ENCODE measurements around the gene ATXN1.
A peak's percentile ranks its signal among the peaks of the same experiment; 100 is the strongest.

Gene ATXN1

DNA sequence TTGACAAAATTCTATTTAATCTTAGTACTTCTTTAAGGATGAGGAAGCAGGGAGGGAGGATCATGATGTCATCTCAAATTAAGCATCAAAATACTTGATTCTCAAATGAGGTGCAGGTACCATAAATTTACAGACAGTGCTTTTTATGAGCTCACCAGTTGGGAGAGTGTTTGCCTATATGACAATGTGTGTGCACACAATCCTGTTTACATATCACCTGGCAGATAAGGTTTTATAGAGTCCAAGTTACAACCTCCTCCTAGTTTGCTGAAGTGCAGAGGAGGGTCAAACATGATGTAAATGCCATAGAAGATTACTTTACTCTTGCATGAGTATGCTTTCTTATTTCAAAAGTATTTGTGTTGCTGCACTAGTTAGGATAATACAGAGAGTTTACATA lies 6.4 kb downstream of the ATXN1 start (continued):
- TF ChIP-seq ZNF76 (tag by site-specific recombination; IDR thresholded peaks at IDR 0.05; ENCODE audit: borderline replicate concordance, low read depth) (no peak), YY2 (tag by site-specific recombination; IDR thresholded peaks at IDR 0.05) (no peak), ZNF366 (tag by site-specific recombination; conservative IDR thresholded peaks at IDR 0.05) (peak; percentile 90), SP3 (tag by site-specific recombination; IDR thresholded peaks at IDR 0.05) (0 out of 2 replicates have a peak, but pooled peaks have one; percentile 35), PRDM1 (tag by site-specific recombination; IDR thresholded peaks at IDR 0.05) (no peak), ZNF549 (tag by site-specific recombination; IDR thresholded peaks at IDR 0.05) (no peak), ZIC2 (tag by site-specific recombination; IDR thresholded peaks at IDR 0.05) (peak; percentile 25; the same call in 1 of the 2 replicates), TRIM28 (IDR thresholded peaks at IDR 0.05; ENCODE audit: borderline replicate concordance, low read length) (peak; percentile 66; the same call in 1 of the 2 replicates), ZNF174 (tag by site-specific recombination; IDR thresholded peaks at IDR 0.05) (0 out of 2 replicates have a peak, but pooled peaks have one; percentile 9), ZNF10 (tag by site-specific recombination; IDR thresholded peaks at IDR 0.05) (peak; percentile 64; the same call in 1 of the 2 replicates), HOXA7 (CRISPR knock-in tag; IDR thresholded peaks at IDR 0.05; ENCODE audit: borderline replicate concordance) (no peak), FEZF1 (tag by site-specific recombination; IDR thresholded peaks at IDR 0.05) (peak; percentile 98), SALL2 (tag by site-specific recombination; IDR thresholded peaks at IDR 0.05; ENCODE audit: borderline replicate concordance) (no peak), ZNF521 (tag by site-specific recombination; IDR thresholded peaks at IDR 0.05) (no peak), ZNF292 (tag by site-specific recombination; IDR thresholded peaks at IDR 0.05; ENCODE audit: borderline replicate concordance, low read depth) (no peak), KLF9 (tag by site-specific recombination; IDR thresholded peaks at IDR 0.05; ENCODE audit: low read depth) (no peak), ZNF423 (tag by site-specific recombination; IDR thresholded peaks at IDR 0.05) (no peak; the same call in 1 of the 2 replicates), MZF1 (tag by site-specific recombination; IDR thresholded peaks at IDR 0.05; ENCODE audit: borderline replicate concordance) (peak; percentile 52; the same call in 1 of the 2 replicates), ZNF707 (tag by site-specific recombination; IDR thresholded peaks at IDR 0.05) (no peak), ZEB2 (tag by site-specific recombination; IDR thresholded peaks at IDR 0.05) (peak; percentile 87), ZNF146 (tag by site-specific recombination; IDR thresholded peaks at IDR 0.05) (no peak), IKZF3 (tag by site-specific recombination; IDR thresholded peaks at IDR 0.05) (peak; percentile 99), ZBTB20 (tag by site-specific recombination; IDR thresholded peaks at IDR 0.05) (peak; percentile 26; the same call in 1 of the 2 replicates), RBAK (tag by site-specific recombination; IDR thresholded peaks at IDR 0.05) (no peak), GLI2 (tag by site-specific recombination; IDR thresholded peaks at IDR 0.05; ENCODE audit: borderline replicate concordance, low read depth) (peak; percentile 89), ZNF223 (tag by site-specific recombination; IDR thresholded peaks at IDR 0.05) (0 out of 2 replicates have a peak, but pooled peaks have one; percentile 60), ZNF792 (tag by site-specific recombination; IDR thresholded peaks at IDR 0.05) (no peak; the same call in 1 of the 2 replicates), ZNF785 (tag by site-specific recombination; IDR thresholded peaks at IDR 0.05) (no peak)
- TF ChIP-seq, protein P1, sequence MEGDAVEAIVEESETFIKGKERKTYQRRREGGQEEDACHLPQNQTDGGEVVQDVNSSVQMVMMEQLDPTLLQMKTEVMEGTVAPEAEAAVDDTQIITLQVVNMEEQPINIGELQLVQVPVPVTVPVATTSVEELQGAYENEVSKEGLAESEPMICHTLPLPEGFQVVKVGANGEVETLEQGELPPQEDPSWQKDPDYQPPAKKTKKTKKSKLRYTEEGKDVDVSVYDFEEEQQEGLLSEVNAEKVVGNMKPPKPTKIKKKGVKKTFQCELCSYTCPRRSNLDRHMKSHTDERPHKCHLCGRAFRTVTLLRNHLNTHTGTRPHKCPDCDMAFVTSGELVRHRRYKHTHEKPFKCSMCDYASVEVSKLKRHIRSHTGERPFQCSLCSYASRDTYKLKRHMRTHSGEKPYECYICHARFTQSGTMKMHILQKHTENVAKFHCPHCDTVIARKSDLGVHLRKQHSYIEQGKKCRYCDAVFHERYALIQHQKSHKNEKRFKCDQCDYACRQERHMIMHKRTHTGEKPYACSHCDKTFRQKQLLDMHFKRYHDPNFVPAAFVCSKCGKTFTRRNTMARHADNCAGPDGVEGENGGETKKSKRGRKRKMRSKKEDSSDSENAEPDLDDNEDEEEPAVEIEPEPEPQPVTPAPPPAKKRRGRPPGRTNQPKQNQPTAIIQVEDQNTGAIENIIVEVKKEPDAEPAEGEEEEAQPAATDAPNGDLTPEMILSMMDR (tag by site-specific recombination; IDR thresholded peaks at IDR 0.05): no peak
- TF ChIP-seq, protein P2, sequence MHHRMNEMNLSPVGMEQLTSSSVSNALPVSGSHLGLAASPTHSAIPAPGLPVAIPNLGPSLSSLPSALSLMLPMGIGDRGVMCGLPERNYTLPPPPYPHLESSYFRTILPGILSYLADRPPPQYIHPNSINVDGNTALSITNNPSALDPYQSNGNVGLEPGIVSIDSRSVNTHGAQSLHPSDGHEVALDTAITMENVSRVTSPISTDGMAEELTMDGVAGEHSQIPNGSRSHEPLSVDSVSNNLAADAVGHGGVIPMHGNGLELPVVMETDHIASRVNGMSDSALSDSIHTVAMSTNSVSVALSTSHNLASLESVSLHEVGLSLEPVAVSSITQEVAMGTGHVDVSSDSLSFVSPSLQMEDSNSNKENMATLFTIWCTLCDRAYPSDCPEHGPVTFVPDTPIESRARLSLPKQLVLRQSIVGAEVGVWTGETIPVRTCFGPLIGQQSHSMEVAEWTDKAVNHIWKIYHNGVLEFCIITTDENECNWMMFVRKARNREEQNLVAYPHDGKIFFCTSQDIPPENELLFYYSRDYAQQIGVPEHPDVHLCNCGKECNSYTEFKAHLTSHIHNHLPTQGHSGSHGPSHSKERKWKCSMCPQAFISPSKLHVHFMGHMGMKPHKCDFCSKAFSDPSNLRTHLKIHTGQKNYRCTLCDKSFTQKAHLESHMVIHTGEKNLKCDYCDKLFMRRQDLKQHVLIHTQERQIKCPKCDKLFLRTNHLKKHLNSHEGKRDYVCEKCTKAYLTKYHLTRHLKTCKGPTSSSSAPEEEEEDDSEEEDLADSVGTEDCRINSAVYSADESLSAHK (tag by site-specific recombination; IDR thresholded peaks at IDR 0.05): peak; percentile 92
- TF ChIP-seq, protein P3, sequence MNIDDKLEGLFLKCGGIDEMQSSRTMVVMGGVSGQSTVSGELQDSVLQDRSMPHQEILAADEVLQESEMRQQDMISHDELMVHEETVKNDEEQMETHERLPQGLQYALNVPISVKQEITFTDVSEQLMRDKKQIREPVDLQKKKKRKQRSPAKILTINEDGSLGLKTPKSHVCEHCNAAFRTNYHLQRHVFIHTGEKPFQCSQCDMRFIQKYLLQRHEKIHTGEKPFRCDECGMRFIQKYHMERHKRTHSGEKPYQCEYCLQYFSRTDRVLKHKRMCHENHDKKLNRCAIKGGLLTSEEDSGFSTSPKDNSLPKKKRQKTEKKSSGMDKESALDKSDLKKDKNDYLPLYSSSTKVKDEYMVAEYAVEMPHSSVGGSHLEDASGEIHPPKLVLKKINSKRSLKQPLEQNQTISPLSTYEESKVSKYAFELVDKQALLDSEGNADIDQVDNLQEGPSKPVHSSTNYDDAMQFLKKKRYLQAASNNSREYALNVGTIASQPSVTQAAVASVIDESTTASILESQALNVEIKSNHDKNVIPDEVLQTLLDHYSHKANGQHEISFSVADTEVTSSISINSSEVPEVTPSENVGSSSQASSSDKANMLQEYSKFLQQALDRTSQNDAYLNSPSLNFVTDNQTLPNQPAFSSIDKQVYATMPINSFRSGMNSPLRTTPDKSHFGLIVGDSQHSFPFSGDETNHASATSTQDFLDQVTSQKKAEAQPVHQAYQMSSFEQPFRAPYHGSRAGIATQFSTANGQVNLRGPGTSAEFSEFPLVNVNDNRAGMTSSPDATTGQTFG (tag by site-specific recombination; IDR thresholded peaks at IDR 0.05; ENCODE audit: borderline replicate concordance): no peak
- TF ChIP-seq, protein P4, sequence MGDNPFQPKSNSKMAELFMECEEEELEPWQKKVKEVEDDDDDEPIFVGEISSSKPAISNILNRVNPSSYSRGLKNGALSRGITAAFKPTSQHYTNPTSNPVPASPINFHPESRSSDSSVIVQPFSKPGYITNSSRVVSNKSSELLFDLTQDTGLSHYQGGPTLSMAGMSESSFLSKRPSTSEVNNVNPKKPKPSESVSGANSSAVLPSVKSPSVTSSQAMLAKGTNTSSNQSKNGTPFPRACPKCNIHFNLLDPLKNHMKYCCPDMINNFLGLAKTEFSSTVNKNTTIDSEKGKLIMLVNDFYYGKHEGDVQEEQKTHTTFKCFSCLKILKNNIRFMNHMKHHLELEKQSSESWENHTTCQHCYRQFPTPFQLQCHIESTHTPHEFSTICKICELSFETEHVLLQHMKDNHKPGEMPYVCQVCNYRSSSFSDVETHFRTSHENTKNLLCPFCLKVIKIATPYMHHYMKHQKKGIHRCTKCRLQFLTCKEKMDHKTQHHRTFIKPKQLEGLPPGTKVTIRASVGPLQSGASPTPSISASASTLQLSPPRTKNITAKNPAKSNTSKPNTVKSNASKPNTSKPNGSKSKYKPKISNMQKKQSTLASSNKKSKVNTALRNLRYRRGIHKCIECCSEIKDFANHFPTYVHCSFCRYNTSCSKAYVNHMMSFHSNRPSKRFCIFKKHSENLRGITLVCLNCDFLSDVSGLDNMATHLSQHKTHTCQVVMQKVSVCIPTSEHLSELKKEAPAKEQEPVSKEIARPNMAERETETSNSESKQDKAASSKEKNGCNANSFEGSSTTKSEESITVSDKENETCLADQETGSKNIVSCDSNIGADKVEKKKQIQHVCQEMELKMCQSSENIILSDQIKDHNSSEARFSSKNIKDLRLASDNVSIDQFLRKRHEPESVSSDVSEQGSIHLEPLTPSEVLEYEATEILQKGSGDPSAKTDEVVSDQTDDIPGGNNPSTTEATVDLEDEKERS (tag by site-specific recombination; IDR thresholded peaks at IDR 0.05): no peak
